ENCODE measurements around the gene SLC1A6. TPM values are rescaled to one million over a fixed set of nuclear protein-coding genes. Genes with fewer than 3 reads are reported as not detected.

The SLC1A6 gene
- total RNA-seq, 1 experiment from 2014 or later = not detected

Other genes starting within 250 kb of the SLC1A6 start
- gene ADGRE2, start 201.3 kb downstream of the SLC1A6 start, total RNA-seq (2014; rRNA removed; shearing (Covaris generic)) = 0.29 and 0.59 TPM in 2 replicates
- 0.43 and 0.79 TPM in 2 replicates for gene OR7A5, start 144.7 kb downstream of the SLC1A6 start, total RNA-seq (2014; rRNA removed; shearing (Covaris generic))
- gene OR7C1, start 144.7 kb downstream of the SLC1A6 start, total RNA-seq (2014; rRNA removed; shearing (Covaris generic)) = 0.05 and 0.11 TPM in 2 replicates
- not detected in 2 replicates for gene OR7A10, start 130.9 kb downstream of the SLC1A6 start, total RNA-seq (2014; rRNA removed; shearing (Covaris generic))
- gene OR7A17, start 93.7 kb downstream of the SLC1A6 start, total RNA-seq (2014; rRNA removed; shearing (Covaris generic)) = not detected in 2 replicates
- gene OR7C2, start 38.4 kb downstream of the SLC1A6 start, total RNA-seq (2014; rRNA removed; shearing (Covaris generic)) = not detected in 2 replicates
- gene CASP14, start 69.6 kb upstream of the SLC1A6 start, total RNA-seq (2014; rRNA removed; shearing (Covaris generic)) = not detected in 2 replicates
- not detected in 2 replicates for gene OR1I1, start 102.3 kb upstream of the SLC1A6 start, total RNA-seq (2014; rRNA removed; shearing (Covaris generic))
- 9.2 and 11.4 TPM in 2 replicates for gene SYDE1, start 127.5 kb upstream of the SLC1A6 start, total RNA-seq (2014; rRNA removed; shearing (Covaris generic))
- gene NOTCH3, start 221.1 kb upstream of the SLC1A6 start, total RNA-seq (2014; rRNA removed; shearing (Covaris generic)) = 1.4 and 1.9 TPM in 2 replicates